LNCaP clone FGC (cell line): ENCODE results near the gene TTC16.

Experiments
- DNase-seq: peaks from one replicate; pipeline ENCODE4 v3.0.0-alpha.2; 2011; ENCODE audit warnings: low read depth
- H3K4me3 ChIP-seq: 2 replicates; pipeline ENCODE4 v1.5.1; 2011; ENCODE audit warnings: mild to moderate bottlenecking, low read depth, low read length, control low read depth
- TF ChIP-seq, protein P1 (sequence below): IDR thresholded peaks from 2 replicates; pipeline ENCODE4 v1.5.1; 2012; ENCODE audit warnings: mild to moderate bottlenecking; ENCODE audit not compliant: control insufficient read depth, insufficient read depth; ENCODE audit errors: extremely low read depth

The TTC16 gene

DNA sequence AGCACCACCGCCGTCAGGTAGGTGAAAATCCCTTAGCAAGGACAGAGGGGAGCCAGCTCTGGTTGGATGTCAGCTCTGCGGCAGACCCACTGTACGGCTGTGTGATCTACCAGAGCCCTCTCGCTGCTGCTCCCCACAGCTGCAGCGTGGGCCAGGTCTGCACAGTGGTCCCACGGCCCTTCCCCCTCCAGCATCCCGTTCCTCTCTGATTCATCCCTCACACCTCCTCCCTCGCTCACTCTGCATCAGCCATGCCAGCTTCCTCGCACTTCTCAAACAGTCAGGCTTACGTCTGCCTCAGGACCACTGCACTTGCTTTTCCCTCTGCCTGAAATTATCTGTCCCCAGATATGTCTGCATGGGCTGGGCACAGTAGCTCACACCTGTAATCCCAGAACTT is 35.7 kb upstream of the TTC16 start:
- TF ChIP-seq, protein P1, sequence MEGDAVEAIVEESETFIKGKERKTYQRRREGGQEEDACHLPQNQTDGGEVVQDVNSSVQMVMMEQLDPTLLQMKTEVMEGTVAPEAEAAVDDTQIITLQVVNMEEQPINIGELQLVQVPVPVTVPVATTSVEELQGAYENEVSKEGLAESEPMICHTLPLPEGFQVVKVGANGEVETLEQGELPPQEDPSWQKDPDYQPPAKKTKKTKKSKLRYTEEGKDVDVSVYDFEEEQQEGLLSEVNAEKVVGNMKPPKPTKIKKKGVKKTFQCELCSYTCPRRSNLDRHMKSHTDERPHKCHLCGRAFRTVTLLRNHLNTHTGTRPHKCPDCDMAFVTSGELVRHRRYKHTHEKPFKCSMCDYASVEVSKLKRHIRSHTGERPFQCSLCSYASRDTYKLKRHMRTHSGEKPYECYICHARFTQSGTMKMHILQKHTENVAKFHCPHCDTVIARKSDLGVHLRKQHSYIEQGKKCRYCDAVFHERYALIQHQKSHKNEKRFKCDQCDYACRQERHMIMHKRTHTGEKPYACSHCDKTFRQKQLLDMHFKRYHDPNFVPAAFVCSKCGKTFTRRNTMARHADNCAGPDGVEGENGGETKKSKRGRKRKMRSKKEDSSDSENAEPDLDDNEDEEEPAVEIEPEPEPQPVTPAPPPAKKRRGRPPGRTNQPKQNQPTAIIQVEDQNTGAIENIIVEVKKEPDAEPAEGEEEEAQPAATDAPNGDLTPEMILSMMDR, result no peak
- H3K4me3 ChIP-seq, result no peak overlapping the region
- no peak for DNase-seq

DNA sequence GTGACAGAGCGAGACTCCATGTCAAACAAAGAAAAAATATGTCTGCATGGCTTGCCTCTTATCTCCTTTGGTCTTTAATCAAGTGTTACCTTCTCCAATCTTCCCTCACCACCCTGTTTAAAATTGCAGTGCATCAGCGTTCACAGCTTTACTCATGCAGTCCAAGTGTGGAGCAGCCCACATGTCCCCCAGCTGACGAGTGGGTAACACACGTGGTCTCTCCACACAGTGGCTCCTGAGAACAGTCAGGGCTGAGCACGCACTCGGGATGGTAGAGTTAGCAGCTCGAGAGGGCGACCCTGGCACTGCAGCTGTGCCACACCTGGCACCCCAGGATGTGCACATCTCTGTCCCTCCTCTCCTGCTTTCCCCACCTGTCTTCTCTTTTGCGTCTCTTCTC is 35.0 kb upstream of the TTC16 start:
- TF ChIP-seq, protein P1, result no peak
- no peak for DNase-seq
- no peak overlapping the region for H3K4me3 ChIP-seq

DNA sequence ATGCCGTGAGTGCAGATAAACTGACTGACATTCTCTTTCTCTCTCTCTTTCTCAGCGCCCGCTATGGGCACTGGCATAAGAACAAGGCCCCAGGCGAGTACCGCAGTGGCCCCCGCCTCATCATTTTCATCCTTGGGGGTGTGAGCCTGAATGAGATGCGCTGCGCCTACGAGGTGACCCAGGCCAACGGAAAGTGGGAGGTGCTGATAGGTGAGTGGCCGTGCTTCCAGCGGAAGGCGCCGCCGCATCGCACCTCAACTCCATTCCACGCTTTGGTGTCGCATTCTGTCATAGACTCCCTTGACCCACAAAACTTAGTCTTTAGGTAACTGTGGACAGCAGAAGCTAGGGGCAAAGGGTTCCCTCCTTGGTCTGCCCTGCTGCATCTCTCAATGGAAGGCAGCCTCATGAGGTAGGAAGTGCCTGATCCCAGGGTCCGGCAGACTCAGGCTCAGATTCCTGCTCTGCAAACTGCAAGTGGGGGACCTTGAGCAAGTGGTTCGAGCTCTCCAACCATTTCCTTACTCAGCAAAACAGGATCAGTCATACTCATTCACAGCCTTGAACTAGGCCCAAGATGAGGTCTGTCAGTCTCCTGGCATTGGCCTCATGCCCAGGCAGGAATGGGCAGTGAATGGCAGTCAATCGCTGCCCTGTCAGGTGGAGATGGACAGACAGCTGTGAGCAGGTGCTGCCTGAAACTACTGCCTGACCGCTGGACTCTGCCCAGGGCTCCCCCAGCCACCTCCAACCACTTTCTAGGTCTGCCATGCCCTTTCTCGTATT is 33.3 kb upstream of the TTC16 start:
- no peak overlapping the region for H3K4me3 ChIP-seq
- TF ChIP-seq, protein P1, result no peak
- peak; percentile 44 for DNase-seq

DNA sequence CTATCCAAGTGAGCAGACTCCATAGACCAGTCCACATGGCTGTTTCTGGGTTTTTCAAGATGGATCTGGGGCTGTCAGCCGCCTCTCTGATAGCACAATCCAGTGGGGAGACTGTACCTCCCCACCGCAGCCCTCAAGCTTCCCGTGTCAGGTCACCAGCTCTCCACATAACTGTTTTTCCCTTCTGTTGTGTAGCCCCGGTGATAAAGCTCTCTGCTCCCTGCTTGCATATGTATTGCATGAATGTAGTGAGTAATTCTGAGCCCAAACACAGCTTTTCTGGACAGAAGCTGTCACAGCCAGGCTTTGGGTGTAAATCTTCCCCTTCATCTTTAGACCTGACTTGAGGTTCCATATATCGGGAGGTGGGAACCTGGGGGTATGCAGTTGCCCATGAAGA is 32.2 kb upstream of the TTC16 start:
- no peak for DNase-seq
- TF ChIP-seq, protein P1, result no peak
- no peak overlapping the region for H3K4me3 ChIP-seq

DNA sequence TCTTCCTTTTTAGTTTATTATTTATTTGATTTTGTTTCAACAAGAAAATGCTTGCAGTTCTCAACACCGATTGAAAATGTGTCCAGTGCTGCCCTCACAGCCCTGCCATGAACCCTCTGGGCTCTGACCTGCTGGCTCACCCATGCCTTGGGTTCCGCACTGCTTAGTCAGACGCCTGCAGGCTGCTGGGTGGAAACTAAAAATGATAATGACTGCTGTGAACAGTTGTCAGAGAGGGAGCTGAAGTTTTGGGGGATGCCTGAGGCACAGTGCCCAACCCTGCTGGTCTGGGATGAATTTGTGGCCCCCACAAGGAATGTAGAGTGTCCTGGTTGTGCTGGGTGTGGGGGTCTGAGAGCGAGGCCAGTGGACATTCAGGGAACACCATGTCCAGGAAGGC is 31.3 kb upstream of the TTC16 start:
- DNase-seq, result no peak
- H3K4me3 ChIP-seq, result no peak overlapping the region
- TF ChIP-seq, protein P1, result no peak

DNA sequence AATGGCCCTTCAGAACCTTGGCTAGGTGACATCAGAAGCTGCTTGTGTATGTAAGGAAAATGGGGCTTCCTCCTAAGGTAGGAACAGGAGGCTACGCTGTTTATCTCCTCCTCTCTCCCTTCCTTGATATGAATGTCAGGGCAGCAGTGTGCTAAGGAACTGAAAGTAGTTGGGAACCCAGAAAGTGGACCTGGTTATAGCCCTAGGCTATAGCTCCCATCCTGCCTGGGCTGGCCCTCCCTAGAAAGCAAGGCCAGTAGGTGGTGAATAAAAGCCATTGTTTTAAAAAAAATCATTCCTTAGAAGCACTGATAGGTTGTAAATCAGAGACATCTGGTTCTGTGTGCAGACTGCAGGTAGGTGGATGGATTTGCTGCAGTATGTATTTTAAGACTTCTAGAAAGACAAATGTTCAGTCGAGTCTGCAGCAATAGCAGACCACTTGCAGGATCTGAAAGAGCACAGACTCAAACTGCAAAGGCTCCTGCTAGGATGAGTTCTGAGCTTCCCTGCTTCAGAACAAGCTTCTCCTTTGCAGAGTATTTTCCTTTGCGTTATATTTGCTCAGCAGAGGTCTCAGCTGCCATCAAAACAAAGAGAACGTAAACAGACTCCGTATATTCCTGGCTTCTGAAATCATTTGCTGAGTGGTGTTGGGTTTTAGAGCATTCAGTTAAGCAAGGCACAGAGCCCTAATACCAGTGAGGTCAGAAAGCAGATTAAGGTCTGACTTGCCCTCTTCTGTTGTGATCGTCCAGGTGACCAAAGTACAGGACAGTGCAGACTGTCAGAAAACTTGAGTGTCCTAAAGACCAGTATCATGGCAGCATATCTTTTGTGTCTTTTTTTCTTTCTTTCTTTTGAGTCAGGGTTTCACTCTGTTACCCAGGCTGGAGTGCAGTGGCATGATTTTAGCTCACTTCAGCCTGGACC is 29.2 kb upstream of the TTC16 start:
- TF ChIP-seq, protein P1, result no peak
- H3K4me3 ChIP-seq, result no peak overlapping the region
- no peak for DNase-seq
